ENCODE measurements around the gene WBP2. TPM values are rescaled to one million over a fixed set of nuclear protein-coding genes. Genes with fewer than 3 reads are reported as not detected.

The WBP2 gene
- total RNA-seq, 1 donor from 2014 or later, result 43.0 TPM

GRCh38 chr17:75809631-75810111, 45.5 kb downstream of the WBP2 start:
- Mint-ChIP-seq H3K36me3 (no peaks in the 10 kb centered on the region), H3K27ac (no peak overlapping the region), H3K9me3 (no peaks in the 10 kb centered on the region), H3K27me3 (no peaks in the 10 kb centered on the region), H3K4me1 (ENCODE audit: unreplicated experiment) (peaks cover 4% of the 10 kb centered on the region), H3K4me3 (no peak overlapping the region)
- no peak for DNase-seq (ENCODE audit: extremely low spot score, unreplicated experiment)
- TF ChIP-seq CTCF (conservative IDR thresholded peaks at IDR 0.05), result no peak

GRCh38 chr17:75808905-75809621, 46.1 kb downstream of the WBP2 start:
- H3K27ac Mint-ChIP-seq, result peak overlapping the region; percentile 70

GRCh38 chr17:75808549-75808904, 46.6 kb downstream of the WBP2 start:
- H3K36me3 Mint-ChIP-seq, result no peaks in the 10 kb centered on the region
- TF ChIP-seq CTCF (conservative IDR thresholded peaks at IDR 0.05), result no peak
- no peak for DNase-seq (ENCODE audit: extremely low spot score, unreplicated experiment)
- H3K4me1 Mint-ChIP-seq (ENCODE audit: unreplicated experiment), result peaks cover 4% of the 10 kb centered on the region
- H3K27me3 Mint-ChIP-seq, result no peaks in the 10 kb centered on the region
- no peaks in the 10 kb centered on the region for H3K9me3 Mint-ChIP-seq
- no peak overlapping the region for H3K4me3 Mint-ChIP-seq
- peak overlapping the region; percentile 58 for H3K27ac Mint-ChIP-seq

More at GRCh38 chr17:75808905-75809621, 46.1 kb downstream of the WBP2 start:
- H3K9me3 Mint-ChIP-seq, result no peaks in the 10 kb centered on the region
- H3K4me3 Mint-ChIP-seq, result no peak overlapping the region
- no peaks in the 10 kb centered on the region for H3K36me3 Mint-ChIP-seq
- peaks cover 4% of the 10 kb centered on the region for H3K4me1 Mint-ChIP-seq (ENCODE audit: unreplicated experiment)
- H3K27me3 Mint-ChIP-seq, result no peaks in the 10 kb centered on the region
- TF ChIP-seq CTCF (conservative IDR thresholded peaks at IDR 0.05), result no peak
- no peak for DNase-seq (ENCODE audit: extremely low spot score, unreplicated experiment)

GRCh38 chr17:75807861-75808260, 47.3 kb downstream of the WBP2 start:
- TF ChIP-seq CTCF (conservative IDR thresholded peaks at IDR 0.05), result no peak
- Mint-ChIP-seq H3K4me1 (ENCODE audit: unreplicated experiment) (peaks cover 4% of the 10 kb centered on the region), H3K27me3 (no peaks in the 10 kb centered on the region), H3K9me3 (no peaks in the 10 kb centered on the region), H3K36me3 (no peaks in the 10 kb centered on the region), H3K27ac (no peak overlapping the region), H3K4me3 (no peak overlapping the region)
- no peak for DNase-seq (ENCODE audit: extremely low spot score, unreplicated experiment)

GRCh38 chr17:75806822-75807500, 48.2 kb downstream of the WBP2 start:
- H3K27ac Mint-ChIP-seq, result no peak overlapping the region
- no peak for DNase-seq (ENCODE audit: extremely low spot score, unreplicated experiment)
- no peak overlapping the region for H3K4me3 Mint-ChIP-seq
- H3K9me3 Mint-ChIP-seq, result no peaks in the 10 kb centered on the region
- TF ChIP-seq CTCF (conservative IDR thresholded peaks at IDR 0.05), result no peak
- H3K4me1 Mint-ChIP-seq (ENCODE audit: unreplicated experiment), result peaks cover 4% of the 10 kb centered on the region
- H3K27me3 Mint-ChIP-seq, result no peaks in the 10 kb centered on the region
- no peaks in the 10 kb centered on the region for H3K36me3 Mint-ChIP-seq

Data from type B pancreatic cell (in vitro differentiated cells).